ENCODE results near the gene TXNDC15. TPM values are rescaled to one million over a fixed set of nuclear protein-coding genes. Genes with fewer than 3 reads are reported as not detected.
A peak's percentile ranks its signal among the peaks of the same experiment; 100 is the strongest.
"Not testable (repeated sequence)": the region's sequence is repeated elsewhere in the genome, so short reads cannot be mapped to it uniquely, and the experiment has no call there.

TXNDC15 gene
- total and polyA plus RNA-seq, 2 experiments from 2014 or later: 73.5 to 184 TPM

DNA sequence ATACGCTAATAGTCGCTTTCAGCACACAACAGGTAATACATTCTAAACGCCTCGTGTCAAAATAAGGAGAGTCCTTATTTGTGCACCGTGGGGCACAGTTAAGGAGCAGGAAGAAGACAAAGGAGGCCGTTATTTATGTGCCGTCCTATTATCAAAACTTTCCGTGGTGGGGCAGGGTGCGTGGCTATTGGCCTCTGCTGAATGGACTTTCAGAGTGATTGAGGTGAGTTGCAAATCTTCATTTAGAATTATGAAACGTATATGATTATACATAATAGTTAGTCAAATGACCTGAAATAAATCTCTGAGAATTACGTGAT is 27.6 kb upstream of the TXNDC15 start:
- Histone ChIP-seq H3K9me3 (ENCODE audit: low read depth) (no peaks in the 10 kb centered on the region), H3K36me3 (peaks cover 8% of the 10 kb centered on the region)
- DNase-seq (ENCODE audit: low read depth in 1 of 2, low spot score in 1 of 2): peak; percentile 27 to 30

GRCh38 chr5:134849434-134849933 is 24.7 kb upstream of the TXNDC15 start:
- H3K27me3 ChIP-seq; H3K9me3 ChIP-seq (ENCODE audit: low read depth); H3K4me3 ChIP-seq; DNase-seq (ENCODE audit: low read depth in 1 of 2, low spot score in 1 of 2): not testable (repeated sequence)
- peaks cover 17% of the 10 kb centered on the region for H3K36me3 ChIP-seq
- peaks cover 12% of the 10 kb centered on the region for H3K4me1 ChIP-seq (ENCODE audit: low read depth)
- H3K27ac ChIP-seq: peak overlapping the region; percentile 20

More for the DNA sequence above, 27.6 kb upstream of the TXNDC15 start:
- H3K27me3 ChIP-seq: no peaks in the 10 kb centered on the region
- TF ChIP-seq, protein P1, sequence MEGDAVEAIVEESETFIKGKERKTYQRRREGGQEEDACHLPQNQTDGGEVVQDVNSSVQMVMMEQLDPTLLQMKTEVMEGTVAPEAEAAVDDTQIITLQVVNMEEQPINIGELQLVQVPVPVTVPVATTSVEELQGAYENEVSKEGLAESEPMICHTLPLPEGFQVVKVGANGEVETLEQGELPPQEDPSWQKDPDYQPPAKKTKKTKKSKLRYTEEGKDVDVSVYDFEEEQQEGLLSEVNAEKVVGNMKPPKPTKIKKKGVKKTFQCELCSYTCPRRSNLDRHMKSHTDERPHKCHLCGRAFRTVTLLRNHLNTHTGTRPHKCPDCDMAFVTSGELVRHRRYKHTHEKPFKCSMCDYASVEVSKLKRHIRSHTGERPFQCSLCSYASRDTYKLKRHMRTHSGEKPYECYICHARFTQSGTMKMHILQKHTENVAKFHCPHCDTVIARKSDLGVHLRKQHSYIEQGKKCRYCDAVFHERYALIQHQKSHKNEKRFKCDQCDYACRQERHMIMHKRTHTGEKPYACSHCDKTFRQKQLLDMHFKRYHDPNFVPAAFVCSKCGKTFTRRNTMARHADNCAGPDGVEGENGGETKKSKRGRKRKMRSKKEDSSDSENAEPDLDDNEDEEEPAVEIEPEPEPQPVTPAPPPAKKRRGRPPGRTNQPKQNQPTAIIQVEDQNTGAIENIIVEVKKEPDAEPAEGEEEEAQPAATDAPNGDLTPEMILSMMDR (IDR thresholded peaks at IDR 0.05; ENCODE audit: low read depth, low read length): no peak
- peaks cover 12% of the 10 kb centered on the region for H3K4me1 ChIP-seq (ENCODE audit: low read depth)
- peak overlapping the region; percentile 98 for H3K27ac ChIP-seq
- H3K4me3 ChIP-seq: peak overlapping the region; percentile 85

GRCh38 chr5:134851307-134851923 is 22.8 kb upstream of the TXNDC15 start:
- no peak overlapping the region for H3K4me3 ChIP-seq
- DNase-seq (ENCODE audit: low read depth in 1 of 2, low spot score in 1 of 2): peak in 1 of 2 donors; percentile 71
- H3K4me1 ChIP-seq (ENCODE audit: low read depth): peaks cover 9% of the 10 kb centered on the region
- H3K9me3 ChIP-seq (ENCODE audit: low read depth): no peaks in the 10 kb centered on the region
- TF ChIP-seq, protein P1 (IDR thresholded peaks at IDR 0.05; ENCODE audit: low read depth, low read length): peak; percentile 75
- no peaks in the 10 kb centered on the region for H3K27me3 ChIP-seq
- H3K36me3 ChIP-seq: peaks cover 34% of the 10 kb centered on the region
- no peak overlapping the region for H3K27ac ChIP-seq

DNA sequence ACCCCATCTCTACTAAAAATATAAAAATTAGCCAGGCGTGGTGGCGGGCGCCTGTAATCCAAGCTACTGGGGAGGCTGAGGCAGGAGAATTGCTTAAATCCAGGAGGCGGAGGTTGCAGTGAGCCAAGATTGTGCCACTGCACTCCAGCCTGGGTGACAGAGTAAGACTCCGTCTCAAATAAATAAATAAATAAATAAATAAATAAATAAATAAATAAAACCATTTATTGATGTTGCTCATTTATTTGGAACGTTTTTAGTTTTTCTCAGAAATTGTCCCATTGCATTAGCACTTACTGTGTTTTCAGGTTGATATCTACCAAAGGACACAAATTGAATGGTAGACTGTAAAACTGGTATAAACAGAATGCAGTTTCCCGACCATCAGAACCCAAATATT is 17.7 kb upstream of the TXNDC15 start:
- not testable (repeated sequence) for DNase-seq (ENCODE audit: low read depth in 1 of 2, low spot score in 1 of 2); H3K27ac ChIP-seq; H3K4me3 ChIP-seq; H3K27me3 ChIP-seq; H3K4me1 ChIP-seq (ENCODE audit: low read depth); H3K9me3 ChIP-seq (ENCODE audit: low read depth)
- H3K36me3 ChIP-seq: peaks cover 60% of the 10 kb centered on the region

GRCh38 chr5:134857401-134857800 is 16.8 kb upstream of the TXNDC15 start:
- Histone ChIP-seq H3K4me1 (ENCODE audit: low read depth) (no peaks in the 10 kb centered on the region), H3K4me3 (no peak overlapping the region), H3K27me3 (no peaks in the 10 kb centered on the region), H3K27ac (no peak overlapping the region), H3K9me3 (ENCODE audit: low read depth) (no peaks in the 10 kb centered on the region), H3K36me3 (peaks cover 54% of the 10 kb centered on the region)
- no peak for DNase-seq (ENCODE audit: low read depth in 1 of 2, low spot score in 1 of 2)
- TF ChIP-seq, protein P1 (IDR thresholded peaks at IDR 0.05; ENCODE audit: low read depth, low read length): no peak

GRCh38 chr5:134864707-134865106 is 9.5 kb upstream of the TXNDC15 start:
- no peak for DNase-seq (ENCODE audit: low read depth in 1 of 2, low spot score in 1 of 2)
- H3K4me1 ChIP-seq (ENCODE audit: low read depth): no peaks in the 10 kb centered on the region
- H3K9me3 ChIP-seq (ENCODE audit: low read depth): no peaks in the 10 kb centered on the region
- TF ChIP-seq, protein P1 (IDR thresholded peaks at IDR 0.05; ENCODE audit: low read depth, low read length): no peak
- H3K27ac ChIP-seq: no peak overlapping the region
- no peaks in the 10 kb centered on the region for H3K27me3 ChIP-seq
- H3K4me3 ChIP-seq: no peak overlapping the region
- H3K36me3 ChIP-seq: peaks cover 4% of the 10 kb centered on the region

All from cardiac muscle cell (in vitro differentiated cells and primary cell).